ENCODE data around the gene ULK1.

Gene ULK1

DNA sequence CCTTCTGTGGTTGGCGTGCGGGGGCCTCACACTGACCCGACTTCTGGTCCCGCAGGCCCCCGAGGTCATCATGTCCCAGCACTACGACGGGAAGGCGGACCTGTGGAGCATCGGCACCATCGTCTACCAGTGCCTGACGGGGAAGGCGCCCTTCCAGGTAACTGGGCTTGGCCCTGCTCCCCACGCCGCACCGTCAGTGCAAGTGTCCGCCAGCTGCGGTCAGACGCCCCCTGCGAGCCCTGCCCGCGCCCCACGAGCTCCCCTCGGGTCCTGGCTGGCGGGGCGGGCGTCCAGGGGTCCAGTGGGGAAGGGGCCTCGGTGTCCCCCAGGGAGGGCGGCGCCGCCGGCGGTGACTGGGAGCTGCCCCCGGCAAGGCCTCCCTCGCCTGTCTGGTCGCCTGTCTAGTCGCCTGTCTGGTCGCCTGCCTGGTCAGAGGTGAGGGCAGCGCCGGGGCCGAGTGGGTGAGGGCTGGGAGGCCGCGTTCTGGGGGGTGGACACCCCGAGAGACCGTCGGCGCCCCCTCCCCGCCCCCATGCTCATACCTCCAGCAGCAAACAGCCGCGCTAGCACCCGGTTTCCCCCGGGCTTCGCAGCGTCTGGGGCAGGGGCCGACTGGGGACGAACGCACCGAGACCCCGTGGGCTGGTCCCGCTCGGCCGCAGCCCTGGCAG lies 14.8 kb downstream of the ULK1 start:
- H4K8ac ChIP-seq (ENCODE audit: low read length): no peak overlapping the region
- H3K4me2 ChIP-seq (ENCODE audit: low read length, poor library complexity, severe bottlenecking): no peak overlapping the region
- peaks cover 32% of the 10 kb centered on the region for H3K4me1 ChIP-seq (ENCODE audit: control insufficient read depth, insufficient read depth, low read depth, low read length)
- no peak overlapping the region for H2BK5ac ChIP-seq (ENCODE audit: low read depth, low read length, poor library complexity, severe bottlenecking)
- H2BK12ac ChIP-seq (ENCODE audit: low read length in 2 of 2): no peak overlapping the region
- no peak overlapping the region for H3K14ac ChIP-seq (ENCODE audit: low read length in 2 of 2)
- H3K9ac ChIP-seq (ENCODE audit: low read length): no peak overlapping the region
- H3K4me3 ChIP-seq (ENCODE audit: insufficient read depth in 1 of 2, low read depth in 1 of 2, low read length in 2 of 2): no peak overlapping the region
- no peak overlapping the region for H3K27ac ChIP-seq (ENCODE audit: low read length, poor library complexity, severe bottlenecking)
- H3K9me3 ChIP-seq (ENCODE audit: control insufficient read depth, low read length): no peaks in the 10 kb centered on the region
- H4K91ac ChIP-seq (ENCODE audit: low read length): no peak overlapping the region
- H3K18ac ChIP-seq (ENCODE audit: low read depth in 1 of 2, low read length in 2 of 2): no peak overlapping the region
- H2AK5ac ChIP-seq (ENCODE audit: low read length, severe bottlenecking): no peak overlapping the region
- no peak overlapping the region for H2AFZ ChIP-seq (ENCODE audit: low read depth, low read length)
- no peak overlapping the region for H3K23ac ChIP-seq (ENCODE audit: low read length in 2 of 2)
- 96% methylated on average over 54 of the region's 61 CpGs for WGBS
- no peak overlapping the region for H3K4ac ChIP-seq (ENCODE audit: low read depth in 1 of 2, low read length in 2 of 2)
- no peak overlapping the region for H2BK15ac ChIP-seq (ENCODE audit: low read depth, poor library complexity, severe bottlenecking)
- peaks cover 34 to 91% of the 10 kb centered on the region in 2 experiments for H3K36me3 ChIP-seq (ENCODE audit: control insufficient read depth in 1 of 2, insufficient read depth in 2 of 2, low read depth in 1 of 2, low read length in 2 of 2)
- H3K27me3 ChIP-seq (ENCODE audit: control insufficient read depth in 1 of 2, insufficient read depth in 1 of 2, low read length in 2 of 2): no peaks in the 10 kb centered on the region
- no peak overlapping the region for H2BK120ac ChIP-seq (ENCODE audit: low read depth, low read length)
- no peak for DNase-seq
- H3K79me1 ChIP-seq (replicated peaks; ENCODE audit: low read length, poor library complexity, severe bottlenecking): peaks cover 53% of the 10 kb centered on the region

DNA sequence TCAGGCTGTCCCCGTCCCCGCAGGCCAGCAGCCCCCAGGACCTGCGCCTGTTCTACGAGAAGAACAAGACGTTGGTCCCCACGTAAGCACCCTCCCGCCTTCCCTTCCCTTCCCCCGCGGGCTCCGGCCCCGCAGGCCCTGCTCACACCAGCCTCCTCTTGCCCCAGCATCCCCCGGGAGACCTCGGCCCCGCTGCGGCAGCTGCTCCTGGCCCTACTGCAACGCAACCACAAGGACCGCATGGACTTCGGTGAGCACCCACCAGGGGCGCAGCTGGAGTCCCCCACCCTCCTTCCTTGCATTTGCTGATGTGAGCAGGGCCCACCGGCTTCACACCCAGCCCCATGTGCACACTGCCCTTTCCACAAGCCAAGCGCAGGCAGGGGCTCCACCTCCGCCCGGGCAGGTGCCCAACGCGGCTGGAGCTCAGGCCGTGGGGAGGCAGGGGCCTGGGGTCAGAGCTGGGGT lies 15.4 kb downstream of the ULK1 start:
- H2BK15ac ChIP-seq (ENCODE audit: low read depth, poor library complexity, severe bottlenecking): no peak overlapping the region

DNA sequence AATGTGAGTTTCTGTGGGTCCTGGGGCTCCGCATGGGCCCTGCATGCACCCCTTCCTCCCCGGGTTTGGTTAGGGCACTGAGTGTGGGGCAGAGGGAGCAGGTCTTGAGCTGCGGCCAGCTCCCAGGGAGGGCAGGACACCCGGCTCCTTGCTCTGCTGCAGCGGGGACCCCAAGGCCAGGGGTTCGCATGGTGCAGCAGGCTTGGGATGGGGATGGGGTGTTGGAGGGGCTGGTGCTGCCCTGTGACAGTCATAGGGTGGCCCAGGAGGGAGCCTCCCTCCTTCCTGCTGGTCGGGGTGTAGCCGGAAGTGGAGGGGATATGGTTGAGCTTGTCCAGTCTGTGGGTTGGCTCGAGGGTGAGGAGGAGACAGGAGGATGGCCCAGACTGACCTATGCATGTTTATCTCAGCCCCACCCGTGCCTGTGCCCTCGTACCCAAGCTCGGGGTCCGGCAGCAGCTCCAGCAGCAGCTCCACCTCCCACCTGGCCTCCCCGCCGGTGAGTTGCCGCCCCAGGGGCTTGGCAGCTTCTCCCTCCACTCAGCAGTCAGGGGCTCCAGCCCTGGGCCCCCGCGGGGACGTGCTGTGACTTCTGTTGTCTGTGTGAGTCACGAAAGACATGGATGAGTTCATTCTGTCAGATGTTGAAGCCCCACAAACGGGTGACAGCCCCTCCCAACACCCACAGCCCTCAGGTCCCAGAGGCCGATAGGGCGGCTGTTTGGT lies 16.0 kb downstream of the ULK1 start:
- Histone ChIP-seq H3K4me1 (ENCODE audit: control insufficient read depth, insufficient read depth, low read depth, low read length) (peaks cover 32% of the 10 kb centered on the region), H2BK5ac (ENCODE audit: low read depth, low read length, poor library complexity, severe bottlenecking) (no peak overlapping the region), H3K18ac (ENCODE audit: low read depth in 1 of 2, low read length in 2 of 2) (no peak overlapping the region), H4K8ac (ENCODE audit: low read length) (no peak overlapping the region), H3K4me2 (ENCODE audit: low read length, poor library complexity, severe bottlenecking) (no peak overlapping the region), H3K9ac (ENCODE audit: low read length) (no peak overlapping the region), H2BK12ac (ENCODE audit: low read length in 2 of 2) (no peak overlapping the region), H3K27me3 (ENCODE audit: control insufficient read depth in 1 of 2, insufficient read depth in 1 of 2, low read length in 2 of 2) (no peaks in the 10 kb centered on the region), H4K91ac (ENCODE audit: low read length) (no peak overlapping the region), H3K9me3 (ENCODE audit: control insufficient read depth, low read length) (no peaks in the 10 kb centered on the region), H2AK5ac (ENCODE audit: low read length, severe bottlenecking) (no peak overlapping the region), H3K14ac (ENCODE audit: low read length in 2 of 2) (no peak overlapping the region), H3K4me3 (ENCODE audit: insufficient read depth in 1 of 2, low read depth in 1 of 2, low read length in 2 of 2) (no peak overlapping the region), H3K36me3 (ENCODE audit: control insufficient read depth in 1 of 2, insufficient read depth in 2 of 2, low read depth in 1 of 2, low read length in 2 of 2) (peaks cover 47 to 91% of the 10 kb centered on the region in 2 experiments), H3K23ac (ENCODE audit: low read length in 2 of 2) (no peak overlapping the region), H2BK120ac (ENCODE audit: low read depth, low read length) (no peak overlapping the region), H3K4ac (ENCODE audit: low read depth in 1 of 2, low read length in 2 of 2) (no peak overlapping the region), H3K27ac (ENCODE audit: low read length, poor library complexity, severe bottlenecking) (no peak overlapping the region), H3K79me1 (replicated peaks; ENCODE audit: low read length, poor library complexity, severe bottlenecking) (peaks cover 46% of the 10 kb centered on the region), H2AFZ (ENCODE audit: low read depth, low read length) (no peak overlapping the region), H2BK15ac (ENCODE audit: low read depth, poor library complexity, severe bottlenecking) (no peak overlapping the region)
- DNase-seq: no peak
- WGBS: 91% methylated on average over 21 of the region's 23 CpGs

More for the DNA sequence above, 15.4 kb downstream of the ULK1 start:
- Histone ChIP-seq H4K8ac (ENCODE audit: low read length) (no peak overlapping the region), H2BK5ac (ENCODE audit: low read depth, low read length, poor library complexity, severe bottlenecking) (no peak overlapping the region), H3K4me2 (ENCODE audit: low read length, poor library complexity, severe bottlenecking) (no peak overlapping the region), H3K27me3 (ENCODE audit: control insufficient read depth in 1 of 2, insufficient read depth in 1 of 2, low read length in 2 of 2) (no peaks in the 10 kb centered on the region), H3K9me3 (ENCODE audit: control insufficient read depth, low read length) (no peaks in the 10 kb centered on the region), H3K18ac (ENCODE audit: low read depth in 1 of 2, low read length in 2 of 2) (no peak overlapping the region), H3K4me1 (ENCODE audit: control insufficient read depth, insufficient read depth, low read depth, low read length) (peaks cover 32% of the 10 kb centered on the region), H3K36me3 (ENCODE audit: control insufficient read depth in 1 of 2, insufficient read depth in 2 of 2, low read depth in 1 of 2, low read length in 2 of 2) (peaks cover 40 to 91% of the 10 kb centered on the region in 2 experiments), H3K9ac (ENCODE audit: low read length) (no peak overlapping the region), H4K91ac (ENCODE audit: low read length) (no peak overlapping the region), H2BK120ac (ENCODE audit: low read depth, low read length) (no peak overlapping the region), H3K4me3 (ENCODE audit: insufficient read depth in 1 of 2, low read depth in 1 of 2, low read length in 2 of 2) (no peak overlapping the region), H2BK12ac (ENCODE audit: low read length in 2 of 2) (no peak overlapping the region), H2AK5ac (ENCODE audit: low read length, severe bottlenecking) (no peak overlapping the region), H3K23ac (ENCODE audit: low read length in 2 of 2) (no peak overlapping the region), H3K79me1 (replicated peaks; ENCODE audit: low read length, poor library complexity, severe bottlenecking) (peaks cover 49% of the 10 kb centered on the region), H2AFZ (ENCODE audit: low read depth, low read length) (no peak overlapping the region), H3K14ac (ENCODE audit: low read length in 2 of 2) (no peak overlapping the region), H3K27ac (ENCODE audit: low read length, poor library complexity, severe bottlenecking) (no peak overlapping the region), H3K4ac (ENCODE audit: low read depth in 1 of 2, low read length in 2 of 2) (no peak overlapping the region)
- WGBS: 98% methylated on average over 26 of the region's 26 CpGs
- no peak for DNase-seq

DNA sequence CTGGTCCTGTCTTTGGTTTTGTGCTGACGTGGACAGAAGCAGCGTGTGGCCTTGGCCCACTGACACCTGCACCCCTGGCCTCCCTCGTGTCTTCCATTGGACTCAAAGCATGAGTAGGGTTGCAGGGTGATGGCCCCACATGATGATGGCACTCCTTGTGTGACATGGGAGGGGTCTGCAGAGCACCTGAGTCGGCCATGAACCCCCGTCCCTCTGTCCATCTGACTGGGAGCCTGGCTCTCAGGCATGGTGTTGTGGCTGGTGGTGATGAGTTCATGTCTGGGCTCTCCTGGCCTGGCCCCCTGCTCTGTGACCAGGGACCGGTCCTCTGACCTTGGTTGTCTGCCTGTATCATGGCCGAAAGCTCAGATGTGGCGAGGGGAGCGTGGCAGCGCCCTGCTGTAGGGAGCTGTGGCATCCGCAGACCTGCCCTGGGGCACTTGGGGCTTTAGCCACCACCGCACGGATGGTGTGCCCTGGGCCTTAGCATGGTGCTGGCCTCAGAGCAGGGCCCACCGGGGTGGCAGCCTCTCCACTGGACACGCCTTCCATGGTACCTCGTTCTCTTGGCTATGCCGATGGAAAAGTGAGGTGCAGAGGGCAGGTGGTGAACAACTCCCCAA lies 16.7 kb downstream of the ULK1 start:
- Histone ChIP-seq H2AFZ (ENCODE audit: low read depth, low read length) (no peak overlapping the region), H2BK120ac (ENCODE audit: low read depth, low read length) (no peak overlapping the region), H3K4me1 (ENCODE audit: control insufficient read depth, insufficient read depth, low read depth, low read length) (peaks cover 32% of the 10 kb centered on the region), H2BK15ac (ENCODE audit: low read depth, poor library complexity, severe bottlenecking) (no peak overlapping the region), H3K23ac (ENCODE audit: low read length in 2 of 2) (no peak overlapping the region), H2BK12ac (ENCODE audit: low read length in 2 of 2) (no peak overlapping the region), H3K18ac (ENCODE audit: low read depth in 1 of 2, low read length in 2 of 2) (no peak overlapping the region), H3K9ac (ENCODE audit: low read length) (no peak overlapping the region), H3K9me3 (ENCODE audit: control insufficient read depth, low read length) (no peaks in the 10 kb centered on the region), H2AK5ac (ENCODE audit: low read length, severe bottlenecking) (no peak overlapping the region), H3K4me2 (ENCODE audit: low read length, poor library complexity, severe bottlenecking) (no peak overlapping the region), H3K36me3 (ENCODE audit: control insufficient read depth in 1 of 2, insufficient read depth in 2 of 2, low read depth in 1 of 2, low read length in 2 of 2) (peaks cover 53 to 93% of the 10 kb centered on the region in 2 experiments), H3K14ac (ENCODE audit: low read length in 2 of 2) (no peak overlapping the region), H3K4ac (ENCODE audit: low read depth in 1 of 2, low read length in 2 of 2) (no peak overlapping the region), H3K79me1 (replicated peaks; ENCODE audit: low read length, poor library complexity, severe bottlenecking) (peaks cover 46% of the 10 kb centered on the region), H4K8ac (ENCODE audit: low read length) (no peak overlapping the region), H3K4me3 (ENCODE audit: insufficient read depth in 1 of 2, low read depth in 1 of 2, low read length in 2 of 2) (no peak overlapping the region), H3K27ac (ENCODE audit: low read length, poor library complexity, severe bottlenecking) (no peak overlapping the region), H4K91ac (ENCODE audit: low read length) (peak overlapping the region; percentile 47), H2BK5ac (ENCODE audit: low read depth, low read length, poor library complexity, severe bottlenecking) (no peak overlapping the region), H3K27me3 (ENCODE audit: control insufficient read depth in 1 of 2, insufficient read depth in 1 of 2, low read length in 2 of 2) (no peaks in the 10 kb centered on the region)
- 98% methylated on average over 15 of the region's 17 CpGs for WGBS
- DNase-seq: no peak

Measured in mesenchymal stem cell (in vitro differentiated cells and primary cell).